Stimulated activated CD4-positive, alpha-beta T cell treated with anti-CD3 and anti-CD28 coated beads, TNF-alpha, amount 100 ng/mL, for 4 hours (primary cell): ENCODE results near the gene HDHD5.

Source experiments
- DNase-seq, 3 experiments: peaks; one replicate each; pipeline ENCODE4 v3.0.0-alpha.2; 2020; ENCODE audit warnings: low read depth in 3 of 3

Gene HDHD5

DNA sequence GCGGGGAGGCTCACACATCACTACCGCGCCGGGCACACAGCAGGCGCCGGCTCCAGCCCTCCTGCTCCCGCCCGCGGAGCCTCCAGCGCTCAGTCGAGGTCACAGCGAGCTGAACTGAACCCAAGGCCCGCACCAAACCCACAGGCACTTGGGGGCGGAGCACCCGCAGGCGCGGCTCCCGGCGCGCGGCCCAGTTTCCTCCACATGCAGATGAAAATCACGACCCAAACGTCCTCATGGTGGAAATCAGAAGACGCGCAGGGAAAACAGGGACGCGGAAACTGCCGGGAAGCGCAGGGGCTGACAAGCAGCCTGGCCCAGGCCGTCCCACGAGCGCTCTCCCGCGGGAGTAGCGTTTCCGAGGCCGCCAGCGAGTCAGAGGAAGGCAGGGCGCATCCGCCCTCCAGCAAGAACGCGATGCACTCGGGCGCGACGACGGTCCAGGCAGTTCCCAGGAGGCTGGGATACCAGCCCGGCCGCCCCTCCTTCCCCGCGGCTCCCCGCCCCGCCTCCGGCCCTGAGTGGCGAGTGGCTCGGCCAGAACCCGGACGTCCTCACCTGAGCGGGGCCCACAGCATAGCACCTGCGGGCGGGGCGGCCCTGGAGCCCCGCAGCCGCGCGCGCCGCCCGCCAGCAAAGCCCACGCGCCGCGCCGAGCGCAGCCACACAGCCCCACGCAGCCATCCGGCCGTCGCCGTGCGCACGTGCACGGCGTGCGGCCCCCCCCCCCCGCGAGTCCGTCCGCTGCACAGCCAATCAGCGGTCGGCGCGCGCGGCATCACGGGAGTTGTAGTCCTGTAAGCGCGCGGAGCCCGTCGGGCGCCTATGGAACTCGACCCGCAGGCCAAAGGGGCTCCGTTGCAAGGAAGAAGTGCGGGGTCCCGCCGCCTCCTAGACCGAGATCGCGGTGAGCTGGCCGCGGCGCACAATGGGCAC, at the start of gene HDHD5:
TSS of gene HDHD5 (minus strand) at position 710 of the 936 bp plus-strand sequence. CDS start at position 684, 26 bp downstream.
- DNase-seq = peak; percentile 82 to 87 (median 83)

DNA sequence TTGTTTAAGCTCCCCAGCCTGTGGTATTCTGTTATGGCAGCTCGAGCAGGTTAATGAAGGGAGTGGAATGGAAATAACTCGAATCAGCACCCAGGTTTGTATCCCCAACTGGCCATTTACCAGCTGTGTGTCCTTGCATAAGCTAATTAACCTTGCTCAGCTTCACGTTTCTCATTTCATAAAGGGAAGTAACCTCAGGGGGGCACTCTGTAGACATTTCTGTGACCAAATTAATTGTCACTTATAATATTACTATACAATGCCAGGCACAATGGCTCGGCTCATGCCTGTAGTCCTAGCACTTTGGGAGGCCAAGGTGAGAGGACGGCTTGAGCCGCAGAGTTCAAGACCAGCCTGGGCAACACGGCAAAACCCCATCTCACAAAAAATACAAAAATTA, 46.4 kb upstream of the HDHD5 start:
- no peak for DNase-seq

GRCh38 chr22:17201285-17201945, 42.3 kb upstream of the HDHD5 start:
- DNase-seq = no peak

DNA sequence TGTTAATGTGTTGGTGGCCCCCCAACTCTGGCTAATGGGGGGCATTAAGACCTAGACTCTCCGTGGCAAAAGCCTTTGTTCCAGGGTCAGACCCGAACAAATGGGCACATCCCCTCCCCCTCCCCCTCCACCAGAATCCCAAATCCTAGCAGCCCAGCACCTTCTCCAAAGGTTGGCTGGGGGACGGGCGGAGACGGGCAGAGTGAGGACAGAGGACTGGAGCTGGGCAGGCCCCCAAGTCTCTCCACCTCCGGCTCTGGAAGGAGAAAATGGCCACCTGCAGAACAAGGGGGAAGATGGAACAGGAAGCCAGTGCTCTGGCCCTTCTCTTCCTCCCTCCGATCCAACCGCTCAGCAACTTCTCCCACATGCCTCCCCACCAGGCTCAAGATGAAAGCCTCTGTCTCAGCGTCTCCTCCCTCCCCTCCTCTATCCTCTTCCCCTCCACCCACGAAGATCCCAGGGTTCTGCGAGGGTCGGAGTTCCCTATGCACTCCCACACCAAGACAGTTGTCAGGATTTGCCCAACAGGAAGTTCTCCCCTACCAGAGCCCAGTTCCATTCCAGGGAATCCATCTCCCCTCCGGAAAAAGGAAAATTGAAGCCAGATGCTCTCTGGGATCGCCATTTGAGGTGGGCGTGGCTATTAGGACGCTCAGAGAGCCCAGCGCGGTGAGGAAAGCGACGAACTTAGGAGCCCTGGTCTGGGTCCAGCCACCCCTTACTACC, 40.1 kb upstream of the HDHD5 start:
- DNase-seq = no peak

DNA sequence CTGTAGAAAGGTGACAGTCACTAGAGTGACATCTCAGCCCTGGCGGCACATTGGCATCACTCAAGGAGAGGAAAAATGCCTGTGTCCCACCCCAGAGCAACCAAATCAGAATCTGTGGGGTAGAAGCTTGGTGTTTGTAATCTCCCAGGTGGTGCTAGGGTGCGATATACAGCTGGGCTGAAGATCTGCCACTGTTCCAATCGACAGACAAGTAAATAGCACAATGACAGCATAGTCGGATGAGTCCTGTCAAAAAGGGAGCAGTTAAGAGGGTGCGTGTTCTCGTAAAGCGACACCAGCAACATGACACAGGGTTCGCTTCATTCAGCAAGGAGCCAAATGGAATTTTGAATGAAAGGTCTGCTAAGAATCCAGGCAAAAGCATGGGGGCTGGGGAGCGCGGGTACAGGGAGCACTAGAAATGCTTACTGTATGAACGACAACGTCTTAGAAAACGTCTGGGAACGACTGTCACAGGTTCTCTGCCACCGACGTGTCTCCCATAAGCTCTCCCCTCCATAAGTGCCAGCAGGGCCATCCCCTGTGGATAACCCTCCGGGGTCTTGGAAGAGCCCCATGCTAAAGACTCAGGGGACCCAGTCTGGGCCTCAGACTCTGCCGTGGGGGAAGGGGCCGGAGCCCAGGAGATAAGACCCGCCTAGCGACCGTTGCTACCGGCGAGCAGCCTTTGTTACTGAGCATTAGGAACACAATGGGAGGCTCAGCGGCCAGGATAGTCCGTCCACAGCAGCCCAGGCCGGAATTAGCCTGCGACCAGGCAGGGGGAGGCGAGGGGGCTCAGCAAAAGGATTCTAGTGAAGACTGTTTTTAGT, 39.3 kb upstream of the HDHD5 start:
- DNase-seq = no peak

DNA sequence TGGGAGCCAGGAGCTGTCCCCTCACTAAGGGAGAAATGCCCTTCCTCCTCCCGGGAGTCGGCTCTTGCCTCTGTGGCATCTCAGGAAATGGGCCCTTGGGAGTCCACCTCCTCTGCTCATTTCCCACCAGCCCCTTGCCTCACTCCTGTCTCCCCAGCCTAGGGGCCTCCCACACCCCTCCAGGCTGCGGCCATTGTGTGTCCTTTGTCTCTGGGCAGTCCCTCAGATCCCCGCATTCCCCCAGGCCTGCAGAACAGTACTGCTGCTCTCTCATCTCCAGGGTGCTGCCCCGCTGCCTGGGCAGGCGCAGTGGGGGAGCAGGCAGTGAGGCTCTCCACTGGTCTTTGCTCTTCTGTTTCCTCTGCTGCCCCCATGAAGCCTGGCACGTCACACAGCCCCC, 35.1 kb upstream of the HDHD5 start:
- DNase-seq = no peak

DNA sequence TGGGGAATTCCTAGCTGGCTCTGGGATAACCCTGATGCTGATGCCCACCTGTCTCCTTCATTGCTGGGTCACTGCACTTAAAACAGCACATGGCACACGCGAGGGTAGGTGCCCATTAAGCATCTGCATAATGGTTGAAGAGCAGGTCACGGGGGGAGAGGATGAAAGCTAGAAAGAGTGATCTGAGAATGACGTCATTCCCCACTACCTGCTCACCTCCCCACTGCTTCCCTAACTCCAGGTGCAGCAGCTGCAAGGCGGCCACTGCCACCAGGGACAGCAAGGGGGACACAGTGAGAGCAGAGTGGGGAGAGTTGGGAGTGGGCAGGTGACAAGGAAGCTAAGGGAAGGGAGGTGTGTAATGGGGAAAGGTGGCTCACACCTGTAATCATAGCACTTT, 33.1 kb upstream of the HDHD5 start:
- DNase-seq = no peak

DNA sequence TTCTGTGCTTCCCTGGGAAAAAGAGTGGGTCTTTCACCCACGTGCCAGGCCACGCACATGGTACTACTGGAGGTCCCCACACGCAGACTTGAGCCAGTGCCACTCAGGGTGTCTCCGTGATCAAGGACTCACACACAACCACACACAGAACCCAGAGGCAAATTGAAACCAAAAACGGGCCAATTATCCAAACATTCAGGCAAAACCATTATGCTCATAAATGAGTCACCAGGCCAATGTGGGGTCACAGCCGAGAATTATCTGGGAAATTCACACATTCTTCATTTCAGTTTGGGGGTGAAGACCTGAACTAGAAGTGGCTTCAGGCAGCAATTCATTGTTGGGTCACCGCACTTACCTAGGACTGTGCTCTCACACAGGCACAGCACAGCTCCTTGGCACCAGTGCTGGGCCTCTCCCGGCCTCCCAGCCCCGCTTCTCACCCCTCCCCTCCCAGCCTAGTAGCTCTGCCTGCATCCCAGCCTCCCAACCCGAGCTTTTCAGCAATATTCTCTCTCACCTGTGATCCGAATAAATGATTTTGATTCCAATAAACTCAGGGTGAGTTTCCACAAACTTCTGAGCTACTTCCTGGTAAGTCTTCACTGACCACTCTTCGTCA, 32.2 kb upstream of the HDHD5 start:
- no peak for DNase-seq

- DNase-seq = no peak
These were observed 31.6 kb upstream of the HDHD5 start for GRCh38 chr22:17190702-17191101.

GRCh38 chr22:17176715-17177114, 17.6 kb upstream of the HDHD5 start:
- no peak for DNase-seq

DNA sequence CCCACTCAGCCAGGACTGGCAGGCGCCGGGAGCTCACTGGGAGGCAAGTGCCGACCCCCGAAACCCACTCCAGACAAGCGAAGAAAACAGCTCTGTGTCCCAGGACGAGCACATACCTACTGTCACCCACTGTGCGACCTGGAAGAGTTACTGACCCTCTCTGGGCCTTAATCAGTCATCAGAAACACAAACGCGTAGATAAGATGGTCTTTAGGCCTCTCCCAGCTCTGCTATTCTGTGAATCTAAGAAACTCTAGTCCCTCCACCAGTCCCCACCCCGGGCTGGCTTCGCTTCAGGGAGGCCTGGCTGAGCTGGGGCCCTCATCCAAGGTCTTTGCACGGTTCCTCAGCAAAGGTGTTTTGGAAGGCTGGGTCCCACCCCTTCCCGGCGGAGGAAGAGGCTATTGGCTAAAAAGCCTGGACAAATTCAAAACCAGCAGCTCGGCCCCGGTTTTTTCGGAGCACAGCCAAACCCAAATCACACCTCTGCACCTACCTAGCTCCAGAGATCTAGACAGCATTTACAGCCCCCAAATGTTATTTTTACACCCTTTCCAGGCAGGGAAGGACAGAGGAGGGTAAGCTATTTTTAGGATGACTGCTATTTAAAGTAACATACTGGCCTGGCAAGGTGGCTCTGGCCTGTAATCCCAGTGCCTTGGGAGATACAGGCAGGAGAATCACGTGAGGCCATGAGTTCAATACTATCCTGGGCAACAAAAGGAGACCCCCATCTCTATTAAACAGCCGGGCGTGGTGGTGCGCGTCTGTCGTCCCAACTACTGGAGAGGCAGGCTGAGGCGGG, 13.2 kb upstream of the HDHD5 start:
- DNase-seq = no peak

- peak; percentile 61 to 76 (median 65) for DNase-seq
These were observed 12.3 kb upstream of the HDHD5 start for GRCh38 chr22:17171153-17172028.

- no peak for DNase-seq
These were observed 8.4 kb upstream of the HDHD5 start for GRCh38 chr22:17167486-17167885.

- no peak for DNase-seq
These were observed 5.4 kb upstream of the HDHD5 start for GRCh38 chr22:17164392-17165024.

DNA sequence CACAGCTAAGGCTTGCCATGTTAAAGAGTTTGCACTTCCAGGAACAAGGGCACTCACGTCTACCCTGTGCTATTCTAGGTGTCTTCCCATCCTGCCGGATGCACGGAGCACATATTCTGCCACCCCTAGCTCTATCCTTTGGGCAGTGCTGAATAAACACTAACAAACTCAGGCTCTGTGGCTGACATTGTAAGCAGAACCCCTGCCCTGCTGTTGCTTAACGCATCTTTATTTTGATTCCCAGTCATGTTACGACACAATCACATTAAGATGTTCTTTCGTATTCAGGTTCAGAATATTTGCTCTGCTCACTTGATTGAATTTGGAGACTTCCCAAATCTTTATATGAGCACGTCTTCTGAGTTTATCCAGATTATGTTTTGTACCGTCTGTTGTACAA, 3.7 kb upstream of the HDHD5 start:
- DNase-seq = no peak

DNA sequence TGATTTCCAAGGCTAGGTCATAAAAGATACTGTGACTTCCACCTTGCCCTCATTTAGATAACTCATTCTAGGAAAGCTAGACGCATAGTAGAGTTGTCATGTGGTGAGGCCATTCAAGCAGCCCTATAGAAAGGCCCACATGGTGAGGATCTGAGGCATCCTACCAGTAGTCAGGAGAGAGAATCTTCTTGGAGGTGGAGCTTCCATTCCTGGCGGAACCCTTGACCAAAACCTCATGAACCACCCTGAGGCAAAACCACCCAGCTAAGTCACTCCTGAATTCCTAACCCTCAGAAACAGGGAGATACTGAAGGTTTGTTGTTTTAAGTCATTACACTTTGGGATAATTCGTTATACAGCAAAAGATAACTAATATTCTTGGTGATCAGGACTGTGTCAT, 2.9 kb upstream of the HDHD5 start:
- DNase-seq = no peak

DNA sequence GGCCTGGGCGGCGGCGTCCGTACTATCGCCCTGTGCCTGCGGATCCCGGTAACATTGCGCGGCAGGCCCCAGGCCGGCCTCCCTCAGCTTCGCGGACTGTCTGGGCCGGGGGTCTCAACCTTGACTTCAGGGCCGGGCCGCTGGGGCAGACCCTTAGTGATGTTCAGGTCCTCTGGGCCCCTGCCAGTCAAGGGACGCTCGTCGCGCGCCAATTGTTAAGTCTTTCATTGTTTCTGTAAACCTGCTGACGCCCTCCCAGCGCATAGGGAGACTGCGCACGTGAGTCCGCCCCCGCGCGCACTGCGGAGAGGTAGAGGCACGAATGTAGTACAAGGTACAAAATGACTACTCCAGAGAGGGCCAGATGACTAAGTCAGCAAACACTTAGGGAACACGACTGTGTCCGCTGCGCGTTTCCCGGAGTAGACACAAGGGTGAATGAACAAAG, 451 bp upstream of the HDHD5 start:
- DNase-seq = peak; percentile 29 to 53 (median 42)

GRCh38 chr22:17158176-17158567, 905 bp downstream of the HDHD5 start:
- no peak for DNase-seq

- DNase-seq = no peak
These were observed 1.4 kb downstream of the HDHD5 start for GRCh38 chr22:17157714-17158113.
